Endothelial cell of umbilical vein (primary cell): ENCODE data around the gene RAB40C.

Source experiments
- CTCF ChIP-seq, 2 donors: IDR thresholded peaks; 1 replicate in 1 of 2; 2 replicates in 1 of 2; pipeline ENCODE4 v1.5.1; 2011; ENCODE audit warnings: low read length in 2 of 2, mild to moderate bottlenecking in 2 of 2, moderate library complexity in 2 of 2, control low read depth in 1 of 2, inconsistent platforms in 1 of 2, low read depth in 1 of 2; ENCODE audit not compliant: insufficient read depth in 1 of 2; ENCODE audit errors: extremely low read depth in 1 of 2
- EZH2 ChIP-seq: IDR thresholded peaks from 2 replicates; pipeline ENCODE4 v1.6.1; 2012; ENCODE audit warnings: borderline replicate concordance, low read depth, mild to moderate bottlenecking, moderate library complexity, low read length, inconsistent platforms; ENCODE audit not compliant: severe bottlenecking
- FOS ChIP-seq: IDR thresholded peaks from 2 replicates; pipeline ENCODE4 v1.6.1; 2011; ENCODE audit warnings: mild to moderate bottlenecking, low read length, moderate library complexity, borderline replicate concordance; ENCODE audit not compliant: insufficient read depth
- GATA2 ChIP-seq: IDR thresholded peaks from 2 replicates; pipeline ENCODE4 v1.7.0; 2011; ENCODE audit warnings: low read depth, mild to moderate bottlenecking, moderate library complexity, mixed read lengths, low read length; ENCODE audit not compliant: insufficient read length, insufficient read depth
- JUN ChIP-seq: IDR thresholded peaks from 2 replicates; pipeline ENCODE4 v1.6.1; 2011; ENCODE audit warnings: borderline replicate concordance, low read depth; ENCODE audit not compliant: insufficient read length, insufficient read depth
- MYC ChIP-seq: IDR thresholded peaks from one replicate; pipeline ENCODE4 v1.6.1; 2011; ENCODE audit warnings: mild to moderate bottlenecking, low read depth, low read length
- POLR2A ChIP-seq: IDR thresholded peaks from 2 replicates; pipeline ENCODE4 v1.6.1; 2012; ENCODE audit warnings: low read depth, mild to moderate bottlenecking, control low read depth, low read length
- POLR2AphosphoS5 ChIP-seq: IDR thresholded peaks from 2 replicates; pipeline ENCODE4 v1.6.1; 2012; ENCODE audit warnings: low read depth, mild to moderate bottlenecking, control low read depth, low read length, moderate library complexity; ENCODE audit not compliant: insufficient read depth
- TF ChIP-seq, protein P1 (sequence below): IDR thresholded peaks from 2 replicates; pipeline ENCODE4 v1.6.1; 2011; ENCODE audit not compliant: insufficient read depth, insufficient read length

GRCh38 chr16:629185-629832, 39.4 kb downstream of the RAB40C start:
- TF ChIP-seq POLR2A (no peak), CTCF (IDR thresholded peaks at IDR 0.05; ENCODE audit: extremely low read depth in 1 of 2, insufficient read depth in 1 of 2, low read depth in 1 of 2, low read length in 2 of 2) (no peak), POLR2AphosphoS5 (no peak), EZH2 (no peak), FOS (no peak), MYC (no peak), JUN (no peak), GATA2 (no peak)
- TF ChIP-seq, protein P1, sequence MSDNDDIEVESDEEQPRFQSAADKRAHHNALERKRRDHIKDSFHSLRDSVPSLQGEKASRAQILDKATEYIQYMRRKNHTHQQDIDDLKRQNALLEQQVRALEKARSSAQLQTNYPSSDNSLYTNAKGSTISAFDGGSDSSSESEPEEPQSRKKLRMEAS: no peak
